Ovary (tissue), 9 donors: Measurements from ENCODE around the gene WDR1. TPM values are rescaled to one million over a fixed set of nuclear protein-coding genes. Genes with fewer than 3 reads are reported as not detected.
A peak's percentile ranks its signal among the peaks of the same experiment; 100 is the strongest.

Experiments
- DNase-seq, 5 donors: peaks; one replicate each; pipeline ENCODE4 v3.0.0-alpha.2; 2019 to 2020
- H3K27ac ChIP-seq, 2 donors: fragments of 200-600 bp; one replicate each; pipeline versions ENCODE4 v1.5.1 to v1.8.0; 2019 to 2022
- H3K27me3 ChIP-seq: fragments of 200-600 bp; one replicate; pipeline ENCODE4 v1.8.0; 2022
- H3K36me3 ChIP-seq: fragments of 200-600 bp; sonication (generic); one replicate; pipeline ENCODE4 v1.5.1; 2019
- H3K4me1 ChIP-seq: one replicate; pipeline ENCODE4 v1.8.1; 2013; ENCODE audit warnings: mild to moderate bottlenecking, moderate library complexity; ENCODE audit not compliant: insufficient read depth
- H3K4me3 ChIP-seq: fragments of 200-600 bp; sonication (generic); one replicate; pipeline ENCODE4 v1.5.1; 2017
- H3K9me3 ChIP-seq, 2 donors: fragments of 200-600 bp in 1 of 2; sonication (generic) in 1 of 2; one replicate each; pipeline versions ENCODE4 v1.5.1 to v1.8.1; 2013 to 2019; ENCODE audit warnings: mild to moderate bottlenecking in 1 of 2, moderate library complexity in 1 of 2
- CTCF ChIP-seq, 3 donors: fragments of 450-650 bp in 2 of 3; fragments of 200-600 bp in 1 of 3; IDR thresholded peaks; one replicate each; pipeline versions ENCODE4 v1.5.1 to v1.8.0; 2016 to 2022; ENCODE audit warnings: antibody characterized with exemption in 3 of 3, mild to moderate bottlenecking in 1 of 3
- EP300 ChIP-seq: sonication (generic); formaldehyde crosslinking; IDR thresholded peaks from one replicate; pipeline ENCODE4 v1.6.1; 2017; ENCODE audit warnings: antibody characterized with exemption
- POLR2A ChIP-seq: fragments of 450-650 bp; IDR thresholded peaks from one replicate; pipeline ENCODE4 v1.6.1; 2017; ENCODE audit warnings: antibody characterized with exemption, mild to moderate bottlenecking, moderate library complexity
- WGBS, 3 donors: extraction: QIAGEN DNeasy Blood & Tissue Kit in 1 of 3; methylation state at CpG; one replicate each; pipeline versions ENCODE4 v1.1.5 to v1.1.7; 2013 to 2017; 5-methylcytosine and 5-hydroxymethylcytosine counted together
- intact Hi-C, 4 donors: fragments of 100-400 bp; cut with DNase I; formaldehyde crosslinking; loops; one replicate each; pipeline versions ENCODE4 v1.11.0 to v1.15.1; 2022 to 2023
- polyA plus RNA-seq, 2 donors: library from polyadenylated mRNA; stranded (reverse); fragments of 200-250 nt in 1 of 2; fragments of 350-450 nt in 1 of 2; fragmentation: Illumina TruSeq in 1 of 2; extraction: RNeasy Lipid Tissue Mini Kit (QIAGEN cat#74804) in 1 of 2; gene quantifications; one replicate each; pipeline ENCODE4 v1.2.3, GENCODE V29; 2013 to 2014
- total RNA-seq, 7 donors: library from RNA; depleted of rRNA in 2 of 7; stranded (reverse); fragments of >200 nt in 2 of 7; fragmentation: NEBNext Ultra II Directional in 3 of 7; extraction: Animal tissue kit (Norgen Biotek cat#: 25700) in 3 of 7; gene quantifications; one replicate each; pipeline versions ENCODE4 v1.1.0 to v1.2.4, GENCODE V29; 2016 to 2023
- donor health status: DM: no; HTN: no; CAD: no; lungs with moderate emphysema.
- donor health status: DM: no; HTN: no; CAD: no.
- donor health status: Bipolar disorder and iron deficiency.
- donor health status: DM: yes; HTN: yes; CAD: no.
- donor health status: DM: no; HTN: no; CAD: no.
- donor health status: DM: yes; HTN: yes; CAD: no.

Gene WDR1
- total and polyA plus RNA-seq, 9 donors, result 67.2 to 352 (median 260) TPM

DNA sequence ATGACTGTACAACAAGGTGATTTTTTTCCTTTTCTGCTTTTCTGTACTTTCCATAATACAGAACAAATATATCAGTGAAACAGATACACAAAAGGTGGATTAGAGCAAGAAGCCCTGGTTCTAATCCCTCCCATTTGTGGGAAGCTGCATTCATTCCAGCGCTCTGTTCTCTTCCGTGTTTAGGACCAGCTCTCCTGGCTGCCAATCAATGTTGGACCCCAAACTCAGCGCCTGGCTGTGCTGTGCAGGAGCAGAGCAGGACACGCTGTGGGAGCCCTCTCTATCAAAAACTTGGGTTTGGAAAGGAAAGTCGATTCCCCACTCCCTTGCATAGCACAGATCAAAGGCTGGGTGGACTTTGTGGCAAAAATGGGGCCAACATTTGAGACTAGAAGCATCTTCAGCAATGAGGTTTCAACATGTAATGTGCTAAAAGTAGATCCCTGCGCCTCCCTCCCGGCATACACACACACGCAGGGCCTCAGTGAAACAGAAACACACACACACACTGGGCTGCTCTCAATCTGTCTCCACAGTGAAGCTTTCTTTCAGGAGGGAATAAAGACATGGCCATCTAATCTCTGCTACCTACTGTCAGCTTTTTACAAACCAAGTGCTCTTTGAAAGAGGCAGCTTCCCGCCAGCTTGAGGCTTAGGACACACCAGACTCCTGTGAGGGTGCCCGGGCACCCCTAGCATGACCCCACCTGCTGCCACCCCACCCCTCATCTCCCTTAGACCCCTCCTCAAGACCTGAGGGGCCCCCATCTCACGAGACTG, 12.2 kb downstream of the WDR1 start:
- DNase-seq, result no peak
- Histone ChIP-seq H3K27me3 (no peaks in the 10 kb centered on the region), H3K27ac (peak overlapping the region; percentile 71 to 73), H3K4me3 (peak overlapping the region; percentile 7), H3K9me3 (no peaks in the 10 kb centered on the region), H3K4me1 (peaks cover 37% of the 10 kb centered on the region), H3K36me3 (no peaks in the 10 kb centered on the region)
- no peak for TF ChIP-seq POLR2A
- no peak for TF ChIP-seq CTCF (IDR thresholded peaks at IDR 0.05)
- intact Hi-C loops, result no loop called here
- 44 to 52% (median 45%) methylated on average over 11 of the region's 11 CpGs for WGBS, 3 donors

GRCh38 chr4:10102474-10103332, 13.9 kb downstream of the WDR1 start:
- no peak overlapping the region for H3K4me3 ChIP-seq
- H3K27me3 ChIP-seq, result no peaks in the 10 kb centered on the region
- no peak overlapping the region for H3K27ac ChIP-seq
- 68 to 84% (median 79%) methylated on average over 13 of the region's 13 CpGs for WGBS, 3 donors
- no peak for DNase-seq
- peaks cover 24% of the 10 kb centered on the region for H3K4me1 ChIP-seq
- H3K9me3 ChIP-seq, result no peaks in the 10 kb centered on the region
- TF ChIP-seq CTCF (IDR thresholded peaks at IDR 0.05) (no peak), POLR2A (no peak), EP300 (no peak)
- intact Hi-C loops, result no loop called here
- no peaks in the 10 kb centered on the region for H3K36me3 ChIP-seq

DNA sequence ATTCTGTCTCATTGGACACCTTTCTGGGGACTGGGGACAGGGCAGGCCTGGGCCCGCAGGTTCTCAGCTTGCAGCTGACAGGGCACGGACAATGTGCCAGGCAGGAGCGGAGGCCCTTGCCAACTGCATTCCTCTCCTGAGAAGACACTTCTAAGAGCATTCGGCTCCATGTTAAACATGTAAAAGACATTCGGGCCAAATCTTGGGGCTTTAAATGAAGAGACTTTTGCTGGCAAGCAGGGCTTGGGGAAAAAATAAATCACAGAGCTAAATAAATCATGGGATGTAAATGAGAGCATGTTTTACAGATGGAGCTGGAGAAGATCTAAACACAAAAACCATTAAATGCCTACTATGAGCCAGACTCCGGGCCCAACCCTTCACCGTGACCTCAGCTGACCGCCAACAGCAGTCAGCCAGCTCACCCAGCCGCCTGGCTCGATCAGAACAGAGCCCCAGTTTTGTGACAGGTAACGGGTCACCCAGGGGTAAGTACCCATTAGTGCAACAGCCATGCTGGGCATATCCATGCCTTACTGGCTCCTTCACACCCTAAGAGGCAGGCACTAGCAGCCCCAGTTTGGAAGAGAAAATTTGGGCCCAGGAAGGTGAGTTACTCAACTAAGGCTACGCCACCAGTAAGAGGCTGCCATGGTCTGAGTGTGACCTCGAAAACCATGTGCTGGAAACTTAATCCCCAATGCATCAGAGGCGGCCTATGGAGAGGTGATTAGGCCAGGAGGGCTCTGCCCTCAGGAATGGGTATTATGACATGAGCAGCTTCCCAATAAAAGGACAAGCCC, 14.7 kb downstream of the WDR1 start:
- intact Hi-C loops, result no loop called here
- peak overlapping the region in 1 of 2 donors; percentile 14 for H3K27ac ChIP-seq
- WGBS, 3 donors, result 80 to 83% (median 81%) methylated on average over 14 of the region's 14 CpGs
- no peaks in the 10 kb centered on the region for H3K27me3 ChIP-seq
- DNase-seq, result no peak
- H3K36me3 ChIP-seq, result no peaks in the 10 kb centered on the region
- no peak overlapping the region for H3K4me3 ChIP-seq
- TF ChIP-seq EP300 (no peak), POLR2A (no peak)
- H3K9me3 ChIP-seq, result no peaks in the 10 kb centered on the region
- H3K4me1 ChIP-seq, result peaks cover 16% of the 10 kb centered on the region

GRCh38 chr4:10100734-10101216, 15.8 kb downstream of the WDR1 start:
- intact Hi-C loops, result no loop called here
- no peaks in the 10 kb centered on the region for H3K36me3 ChIP-seq
- H3K27ac ChIP-seq, result no peak overlapping the region
- TF ChIP-seq POLR2A (no peak), CTCF (IDR thresholded peaks at IDR 0.05) (no peak), EP300 (no peak)
- H3K4me1 ChIP-seq, result peaks cover 19% of the 10 kb centered on the region
- no peak for DNase-seq
- no peaks in the 10 kb centered on the region for H3K9me3 ChIP-seq
- 73 to 80% (median 80%) methylated on average over 7 to 12 of the region's 12 CpGs for WGBS, 3 donors
- H3K27me3 ChIP-seq, result no peaks in the 10 kb centered on the region
- no peak overlapping the region for H3K4me3 ChIP-seq
